ENCODE measurements around the gene ATF6.

Gene ATF6

GRCh38 chr1:161945306-161946060, 179.4 kb downstream of the ATF6 start:
- peak; percentile 86 for DNase-seq

GRCh38 chr1:161946071-161946987, 180.2 kb downstream of the ATF6 start:
- DNase-seq = no peak

DNA sequence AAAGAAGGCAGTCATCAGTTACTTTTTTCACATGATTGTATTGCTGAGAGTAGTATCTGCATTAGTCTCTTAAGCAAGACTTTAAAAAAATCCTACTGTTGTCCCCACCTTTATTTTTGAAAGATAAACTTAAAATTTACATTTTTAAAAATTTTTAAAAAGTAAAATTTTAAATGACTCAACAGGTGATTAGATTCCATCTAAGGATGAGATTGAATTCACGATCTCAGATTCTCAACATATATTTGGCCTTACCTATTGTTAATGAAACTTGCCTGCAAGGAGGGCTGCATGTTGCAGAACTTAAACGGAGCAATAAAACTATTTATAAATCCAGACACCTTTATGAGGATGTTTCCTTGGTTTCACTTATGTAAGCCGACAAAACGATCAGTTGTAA, 182.3 kb downstream of the ATF6 start:
- DNase-seq = no peak

GRCh38 chr1:161949548-161949947, 183.4 kb downstream of the ATF6 start:
- no peak for DNase-seq

DNA sequence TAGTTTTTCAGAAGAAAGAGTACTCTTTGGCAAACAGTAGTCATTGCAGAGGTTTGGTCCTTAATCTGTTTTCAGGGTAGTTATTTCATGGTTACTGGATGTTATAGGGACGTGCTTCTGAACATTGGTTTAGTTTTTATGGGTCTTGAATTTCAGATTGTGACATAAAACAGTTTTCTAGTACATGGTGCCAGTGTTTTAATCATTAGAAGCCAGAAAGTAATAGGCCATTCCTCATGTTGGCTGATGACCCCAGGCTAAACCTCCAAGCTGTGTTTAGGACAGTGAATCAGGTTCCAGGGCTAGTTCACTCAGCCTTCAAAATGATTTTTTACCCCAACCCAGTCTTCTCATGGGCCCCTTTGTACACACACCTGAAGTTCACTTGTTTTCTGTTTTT, 184.3 kb downstream of the ATF6 start:
- DNase-seq = no peak

- no peak for DNase-seq
Measured at GRCh38 chr1:161951646-161952045, 185.5 kb downstream of the ATF6 start.

DNA sequence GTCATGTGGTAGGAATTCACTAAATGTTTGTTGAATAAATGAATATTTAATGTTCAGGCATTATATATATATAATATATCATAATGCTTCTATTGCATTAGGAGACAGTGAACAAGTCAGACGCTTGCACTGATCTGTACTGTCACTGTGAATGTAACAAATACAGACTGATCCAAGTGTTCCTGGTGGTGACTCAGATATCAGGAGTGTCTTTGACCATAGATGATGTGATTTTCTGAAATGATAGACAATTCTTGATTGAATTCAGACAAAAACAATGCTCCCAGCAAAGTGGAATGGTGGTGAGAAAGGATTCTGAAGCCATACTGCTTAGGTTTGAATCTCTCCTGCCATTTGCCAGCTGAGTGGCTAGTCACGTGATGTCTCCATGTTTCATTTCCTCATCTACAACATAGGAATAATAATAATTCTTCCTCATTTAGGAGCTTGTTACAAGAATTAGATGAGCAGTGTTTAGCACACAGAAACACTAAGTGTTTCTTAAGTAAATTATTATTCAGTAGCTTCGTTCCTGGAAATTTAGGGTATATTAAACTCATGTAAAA, 186.6 kb downstream of the ATF6 start:
- no peak for DNase-seq

- DNase-seq = peak; percentile 66
Measured at GRCh38 chr1:161953256-161953920, 187.3 kb downstream of the ATF6 start.

- DNase-seq = peak; percentile 33
Measured at GRCh38 chr1:161954050-161954449, 187.9 kb downstream of the ATF6 start.

GRCh38 chr1:161954466-161954865, 188.3 kb downstream of the ATF6 start:
- DNase-seq = no peak

- no peak for DNase-seq
Measured at GRCh38 chr1:161955606-161956005, 189.5 kb downstream of the ATF6 start.

GRCh38 chr1:161956097-161956496, 190.0 kb downstream of the ATF6 start:
- no peak for DNase-seq

GRCh38 chr1:161956930-161957329, 190.8 kb downstream of the ATF6 start:
- no peak for DNase-seq

GRCh38 chr1:161958425-161958824, 192.3 kb downstream of the ATF6 start:
- no peak for DNase-seq

GRCh38 chr1:161962091-161962887, 196.2 kb downstream of the ATF6 start:
- no peak for DNase-seq

DNA sequence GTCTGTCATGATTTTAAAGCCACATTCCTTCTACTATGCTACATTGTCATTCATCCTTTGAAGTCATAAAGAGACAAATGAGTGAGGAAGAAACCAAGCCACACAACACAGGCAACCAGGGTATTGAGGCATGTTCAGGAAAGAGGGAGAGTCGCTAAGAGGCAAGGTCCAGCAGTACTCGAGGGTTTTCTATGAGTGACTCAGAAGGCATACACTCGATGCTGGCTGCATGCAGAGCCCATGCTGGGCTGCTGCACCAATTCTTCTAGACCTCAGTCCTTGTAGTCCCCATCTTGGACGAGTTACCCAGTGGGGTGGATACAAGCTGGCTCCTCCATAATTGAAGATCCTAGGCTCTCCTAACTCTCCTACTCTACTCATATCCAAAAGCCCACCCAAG, 199.9 kb downstream of the ATF6 start:
- DNase-seq = no peak

- DNase-seq = no peak
Measured at GRCh38 chr1:161970036-161970435, 203.9 kb downstream of the ATF6 start.

DNA sequence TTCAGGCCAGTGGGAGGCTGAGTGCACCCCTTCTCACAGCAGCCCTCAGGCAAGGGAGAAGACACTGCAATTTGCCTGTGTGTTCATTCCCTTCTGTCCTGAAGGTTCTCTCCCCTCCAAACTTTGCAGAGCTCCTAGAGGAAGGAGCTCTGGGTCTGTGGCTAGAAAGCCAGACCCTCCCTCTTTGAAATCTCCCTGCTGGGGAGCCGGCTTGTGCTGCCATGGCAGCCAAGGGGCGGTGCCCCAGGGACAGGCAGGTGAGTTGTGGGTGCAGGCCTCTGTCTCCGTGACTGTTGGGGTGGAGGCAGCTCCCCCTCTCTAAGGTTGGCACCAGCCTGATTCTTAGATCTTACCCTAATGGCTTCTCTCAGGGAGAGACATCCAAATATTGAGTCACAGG, 204.5 kb downstream of the ATF6 start:
- DNase-seq = no peak

DNA sequence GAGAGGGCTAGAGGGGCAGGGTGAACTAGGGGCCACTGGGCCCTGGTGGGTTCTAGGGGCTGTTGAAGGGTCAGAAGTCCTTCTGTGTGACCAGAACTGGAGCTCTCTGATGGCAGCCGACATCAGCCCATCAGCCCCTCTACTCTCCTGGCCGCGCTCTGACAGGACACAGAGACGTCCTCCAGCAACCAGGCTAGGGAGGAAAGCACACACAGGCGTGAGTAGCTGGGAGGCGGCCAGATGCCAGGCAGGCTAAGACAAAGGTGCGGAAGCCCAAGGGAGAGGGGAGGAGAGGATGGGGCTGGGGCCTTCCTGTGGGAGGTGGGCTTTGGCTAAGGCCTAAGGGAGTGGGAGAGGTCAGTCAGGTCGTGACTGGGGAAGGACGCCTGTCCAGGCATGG, 206.7 kb downstream of the ATF6 start:
- DNase-seq = no peak

- DNase-seq = peak; percentile 84
Measured at GRCh38 chr1:161973924-161974845, 208.1 kb downstream of the ATF6 start.

Measured in hematopoietic multipotent progenitor cell treated with erythropoietin and hydrocortisone succinate and interleukin-3 and kit ligand, for 6 days (in vitro differentiated cells).